GM18526 (cell line): Measurements from ENCODE around the gene KLK6.

Source experiments
- POLR2A ChIP-seq: IDR thresholded peaks from 3 replicates; pipeline ENCODE4 v1.6.1; 2011; ENCODE audit not compliant: insufficient read length; ENCODE audit errors: extremely low read depth

KLK6 gene

DNA sequence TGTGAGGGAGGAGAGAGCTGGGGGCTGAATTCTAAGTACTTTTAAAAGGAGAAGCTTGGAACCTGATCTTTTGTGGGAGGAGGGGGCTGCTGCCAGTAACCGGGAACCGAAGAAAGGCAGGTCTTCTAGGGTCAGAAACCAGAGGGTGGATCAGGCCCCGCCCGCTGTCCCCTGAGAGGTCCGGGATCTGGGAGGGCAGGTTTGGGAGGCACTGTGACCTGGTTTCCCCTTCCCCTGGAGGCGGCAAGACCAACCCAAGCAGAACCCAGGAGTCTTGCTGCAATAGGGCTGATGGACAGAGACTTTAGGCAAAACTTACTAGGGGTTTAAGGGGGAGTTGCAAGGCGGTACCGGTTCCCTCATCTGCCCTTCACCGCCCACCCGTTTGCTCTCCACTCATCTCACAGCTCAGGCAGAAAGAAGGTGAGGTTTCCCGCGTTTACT lies 32.7 kb upstream of the KLK6 start:
- no peak for TF ChIP-seq POLR2A

DNA sequence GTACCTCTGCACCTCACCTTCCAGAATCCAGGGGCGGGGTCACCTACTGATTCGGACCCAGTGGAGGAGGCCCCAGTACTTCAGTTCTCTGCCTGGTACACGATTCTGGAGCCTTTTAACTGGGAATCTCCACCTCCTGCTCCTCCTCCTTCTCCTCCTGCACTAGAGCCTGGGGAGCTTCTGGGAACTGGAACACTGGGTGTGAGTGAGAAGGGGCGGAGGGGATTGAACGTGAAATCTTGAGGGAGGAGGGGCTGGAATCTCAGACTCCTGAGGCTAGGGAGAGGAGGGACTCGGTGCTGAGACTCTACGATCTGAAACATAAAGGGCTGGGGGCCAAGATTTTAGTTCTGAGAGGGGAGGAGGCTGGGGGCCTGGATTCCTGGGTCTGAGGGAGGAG lies 32.1 kb upstream of the KLK6 start, which contains the start of gene KLK8:
KLK8 (minus strand) TSS at position 90 of the 400 bp plus-strand sequence. CDS start 437 bp downstream, outside the sequence.
- TF ChIP-seq POLR2A, result no peak

DNA sequence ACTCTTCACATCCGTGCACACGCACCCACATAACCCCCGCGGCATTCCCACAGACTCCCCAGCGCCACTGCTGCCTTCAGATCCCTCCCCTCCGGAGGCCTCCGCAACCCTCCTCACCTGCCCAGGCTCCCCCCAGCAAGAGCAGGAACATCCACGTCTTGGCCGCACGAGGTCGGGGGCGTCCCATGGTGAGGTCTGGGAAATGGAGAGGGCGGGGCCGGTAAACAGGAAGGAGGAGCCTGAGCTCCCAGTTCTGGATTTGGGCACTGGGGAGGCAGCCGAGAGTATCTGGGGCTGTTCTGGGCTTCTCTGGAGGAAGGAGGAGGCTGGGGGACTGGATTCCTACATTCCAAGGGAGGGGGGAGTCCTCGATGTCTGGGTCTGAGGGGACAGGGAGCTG lies 31.6 kb upstream of the KLK6 start:
- TF ChIP-seq POLR2A, result no peak

DNA sequence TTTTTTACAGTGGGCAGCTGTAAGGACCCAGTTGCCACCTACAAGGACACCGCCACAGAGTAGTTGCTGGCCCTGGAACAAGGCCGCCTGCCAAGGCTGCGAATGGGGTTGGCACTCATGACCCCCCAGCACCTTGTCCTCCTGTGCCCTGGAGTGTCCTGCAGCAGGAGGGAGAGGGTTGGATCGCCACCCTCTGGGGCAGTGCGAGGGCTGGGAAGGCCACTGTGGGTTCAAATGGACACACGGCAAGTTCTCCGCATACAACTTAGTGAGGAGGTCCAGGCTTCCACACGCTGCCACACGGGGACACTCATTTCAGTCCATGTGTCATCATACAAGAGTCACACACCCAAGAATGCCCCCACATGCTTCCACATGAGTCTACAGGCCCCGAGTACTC lies 31.0 kb upstream of the KLK6 start:
- no peak for TF ChIP-seq POLR2A

DNA sequence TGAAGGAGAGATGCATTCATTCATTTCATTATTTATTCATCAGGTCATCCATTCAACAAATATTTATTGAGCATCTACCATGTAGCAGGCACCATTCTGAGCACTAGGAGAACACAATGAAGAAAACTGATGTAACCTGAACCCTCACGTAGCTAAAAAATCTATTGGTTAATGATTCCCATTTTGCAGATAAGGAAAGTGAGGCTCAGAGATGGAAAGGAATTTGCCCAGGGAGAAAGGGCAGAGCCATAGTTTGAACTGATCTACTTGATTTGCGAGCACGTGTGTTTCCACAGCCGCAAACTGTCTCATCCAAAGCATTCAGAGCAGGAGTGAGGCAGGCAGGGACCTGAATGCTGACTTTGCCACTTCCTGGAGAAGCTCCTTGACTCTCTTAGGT lies 29.3 kb upstream of the KLK6 start:
- TF ChIP-seq POLR2A, result no peak

DNA sequence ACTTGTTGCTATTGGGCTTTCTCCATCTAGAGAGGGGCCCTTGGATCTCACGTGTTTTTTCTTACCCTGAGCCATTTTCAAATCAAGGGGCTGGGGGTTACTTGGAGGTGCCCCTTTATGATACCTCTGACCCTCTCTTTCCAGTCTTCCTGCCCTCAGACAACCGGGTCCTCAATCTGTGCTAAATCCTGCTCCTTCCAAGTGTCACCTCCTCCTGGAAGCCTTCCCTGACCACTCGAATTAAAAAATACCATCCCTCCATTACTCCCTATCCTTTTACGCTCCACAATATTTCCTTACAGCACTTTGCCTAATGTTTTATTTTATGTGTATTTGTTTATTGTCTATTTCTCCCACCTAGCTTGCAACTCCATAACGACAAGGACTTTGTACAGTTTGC lies 28.7 kb upstream of the KLK6 start:
- TF ChIP-seq POLR2A, result no peak

DNA sequence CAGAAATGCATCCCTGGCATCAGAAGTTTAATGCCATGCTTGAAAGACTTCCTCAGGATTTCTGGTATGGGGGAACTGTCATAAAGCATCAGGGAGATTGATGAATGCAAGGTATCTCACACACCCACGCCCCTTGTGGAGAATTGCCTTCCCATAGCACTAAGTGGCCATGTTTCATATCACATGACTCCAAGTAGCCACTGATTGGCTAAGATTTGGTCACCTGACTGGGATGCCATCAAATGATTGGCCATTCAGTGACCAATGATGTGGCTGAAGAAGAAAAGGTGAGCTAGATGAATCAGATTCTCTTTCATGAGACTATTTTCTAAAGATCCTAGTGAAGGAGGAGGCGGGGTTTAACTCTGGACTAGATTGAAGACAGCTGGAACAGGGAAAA lies 24.7 kb upstream of the KLK6 start:
- TF ChIP-seq POLR2A, result no peak

DNA sequence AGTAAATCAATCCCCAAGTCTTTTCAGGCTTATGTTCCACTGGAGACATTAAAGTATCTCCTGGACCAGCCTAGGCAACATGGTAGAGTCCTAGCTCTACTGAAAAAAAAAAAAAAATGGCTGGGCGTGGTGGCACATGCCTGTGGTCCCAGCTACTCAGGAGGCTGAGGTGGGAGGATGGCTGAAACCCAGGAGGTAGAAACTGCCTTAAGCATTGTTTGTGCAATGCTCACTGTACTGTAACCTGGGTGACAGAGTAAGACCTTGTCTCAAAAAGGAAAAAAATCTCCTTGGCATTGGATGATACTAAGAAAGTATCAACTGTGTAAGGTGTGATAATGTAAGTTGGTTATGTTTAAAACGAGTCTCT lies 23.3 kb upstream of the KLK6 start:
- no peak for TF ChIP-seq POLR2A

DNA sequence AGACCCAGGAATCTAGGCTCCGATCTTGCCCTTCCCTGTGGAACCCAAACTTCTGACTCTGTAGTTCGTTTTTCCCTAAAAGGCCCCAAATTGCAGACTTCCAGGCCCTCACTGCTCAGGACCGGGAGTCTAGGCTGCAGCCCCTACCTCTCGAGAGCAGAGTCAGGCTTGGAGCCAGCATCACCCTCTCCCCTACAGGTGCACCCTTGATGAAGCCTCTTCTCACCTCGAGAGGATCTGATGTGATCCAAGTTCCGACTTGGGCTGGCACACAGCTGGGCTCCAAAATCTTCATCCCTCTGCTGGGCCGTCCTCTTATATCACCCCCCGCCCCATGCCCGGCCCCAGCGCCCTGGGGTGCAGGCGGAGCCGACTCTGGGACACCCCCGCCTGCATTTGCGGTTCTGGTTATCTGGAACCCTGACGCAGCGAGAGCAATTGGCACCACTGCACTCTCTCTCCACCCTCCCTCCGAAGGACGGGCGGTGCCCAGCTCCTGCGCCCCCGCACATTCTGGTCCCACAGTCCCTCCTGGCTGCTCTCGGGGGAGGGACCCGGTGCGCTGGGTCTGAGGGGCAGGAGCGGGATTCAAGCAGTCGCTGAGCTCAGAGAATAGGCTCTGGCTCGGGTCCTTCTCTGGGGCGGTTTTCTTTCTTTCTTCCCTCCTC lies 14.4 kb upstream of the KLK6 start, which contains the start of gene KLK7:
KLK7 (minus strand) TSS at position 293 of the 668 bp plus-strand sequence. CDS start 1,518 bp downstream, outside the sequence.
- TF ChIP-seq POLR2A, result no peak

DNA sequence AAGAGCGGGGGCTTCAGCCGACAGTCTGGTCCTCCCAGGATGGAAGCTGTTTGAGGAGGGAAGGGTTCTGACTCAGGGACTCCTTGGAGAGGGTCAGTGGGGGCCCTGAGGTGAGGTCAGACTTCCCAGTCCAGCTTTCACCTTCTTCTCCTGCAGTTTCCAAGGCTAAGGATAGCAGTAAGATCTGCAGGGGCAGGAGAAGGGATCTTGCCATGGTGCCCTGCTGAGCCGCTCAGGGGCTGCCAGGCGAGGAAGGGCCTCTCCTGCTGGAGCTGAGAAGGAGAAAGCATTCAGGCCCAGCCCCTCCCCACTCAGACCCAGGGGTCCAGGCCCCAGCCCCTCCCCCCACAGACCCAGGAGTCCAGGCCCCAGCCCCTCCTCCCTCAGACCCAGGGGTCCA lies 12.8 kb upstream of the KLK6 start:
- no peak for TF ChIP-seq POLR2A

DNA sequence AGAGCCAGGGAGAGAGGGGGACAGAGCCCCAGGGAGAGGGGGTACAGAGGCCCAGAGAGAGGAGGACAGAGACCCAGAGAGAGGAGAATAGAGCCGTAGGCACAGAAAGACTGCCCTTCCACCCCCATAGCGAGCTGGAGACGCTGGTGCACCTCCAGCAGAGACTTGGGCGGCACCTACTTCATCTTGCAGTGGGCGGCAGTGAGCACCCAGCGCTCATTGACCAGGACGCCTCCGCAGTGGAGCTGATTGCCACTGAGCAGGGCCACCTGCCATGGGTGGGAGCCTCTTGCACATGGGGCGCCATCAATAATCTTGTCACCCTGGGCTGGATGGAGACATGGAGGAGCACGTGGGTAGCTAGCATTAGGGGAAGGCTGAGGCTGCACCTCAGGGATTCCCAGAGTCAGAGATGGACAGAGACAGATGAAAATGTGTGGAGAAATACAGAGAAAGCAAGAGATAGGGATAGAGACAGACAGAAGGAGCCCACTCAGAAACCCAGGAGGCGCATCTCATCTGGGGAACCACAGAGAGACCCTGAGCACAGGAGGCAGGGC lies 12.3 kb upstream of the KLK6 start:
- TF ChIP-seq POLR2A, result no peak

DNA sequence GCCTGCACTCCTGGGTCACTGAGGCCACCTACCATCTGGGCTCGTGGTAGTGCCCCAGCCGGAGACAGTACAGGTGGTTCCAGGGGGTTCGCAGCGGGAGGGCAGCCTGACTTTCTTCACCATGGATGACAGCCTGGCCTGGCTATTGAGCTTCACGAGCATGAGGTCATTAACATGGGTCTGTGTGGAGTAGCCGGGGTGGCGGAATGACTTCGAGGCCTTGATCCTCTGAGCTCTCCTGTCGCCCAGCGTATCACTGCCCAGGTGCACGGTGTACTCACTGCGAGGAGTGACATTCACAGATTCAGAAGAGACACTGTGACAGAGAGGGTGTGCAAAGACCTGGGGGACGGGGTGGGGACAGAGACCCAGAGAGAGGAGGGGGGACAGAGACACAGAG lies 10.8 kb upstream of the KLK6 start:
- TF ChIP-seq POLR2A, result no peak

DNA sequence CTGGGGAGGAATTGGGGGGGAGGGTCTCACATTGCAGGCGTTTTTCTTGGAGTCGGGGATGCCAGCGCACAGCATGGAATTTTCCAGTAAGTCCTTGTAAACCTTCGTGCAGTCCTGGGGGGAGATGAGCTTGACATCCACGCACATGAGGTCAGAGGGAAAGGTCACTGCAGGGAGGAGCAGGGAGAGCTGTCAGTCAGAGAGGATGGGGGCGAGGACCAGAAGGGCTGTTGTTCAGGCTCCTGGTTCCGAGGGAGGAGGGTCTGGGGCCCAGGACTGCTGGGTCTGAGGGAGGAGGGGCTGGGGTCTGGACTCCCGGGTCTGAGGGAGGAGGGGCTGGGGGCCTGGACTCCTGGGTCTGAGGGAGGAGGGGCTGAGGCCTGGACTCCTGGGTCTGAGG lies 10.4 kb upstream of the KLK6 start:
- no peak for TF ChIP-seq POLR2A

DNA sequence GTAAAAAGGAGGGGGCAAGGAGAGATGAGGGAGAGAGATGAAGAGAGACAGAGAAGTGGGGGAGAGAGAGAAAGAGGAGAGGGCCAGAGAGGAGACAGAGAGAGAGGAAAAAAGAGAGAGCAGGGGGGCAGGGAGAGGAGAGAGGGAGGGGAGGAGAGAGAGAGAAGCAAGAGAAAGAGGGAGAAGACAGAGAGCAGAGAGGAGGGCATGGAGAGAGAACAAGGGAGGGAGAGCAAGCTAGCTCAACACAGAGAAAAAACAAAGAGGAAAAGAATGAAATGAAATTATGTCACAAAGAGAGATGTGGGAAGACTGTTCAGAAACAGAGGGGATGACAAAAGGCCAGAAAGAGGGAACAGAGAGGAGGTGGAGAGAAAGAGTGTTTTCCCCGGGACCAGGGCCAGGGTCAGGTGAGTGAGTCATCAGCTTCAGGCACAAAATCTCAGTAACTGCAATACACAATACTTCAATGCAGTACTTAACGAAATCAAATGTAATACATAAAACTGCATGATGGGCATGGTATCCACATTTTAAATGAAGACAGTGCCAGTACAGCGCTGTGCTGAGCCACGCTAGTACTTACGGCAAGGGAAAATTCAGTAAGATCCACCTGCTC lies 9.5 kb upstream of the KLK6 start:
- TF ChIP-seq POLR2A, result no peak

DNA sequence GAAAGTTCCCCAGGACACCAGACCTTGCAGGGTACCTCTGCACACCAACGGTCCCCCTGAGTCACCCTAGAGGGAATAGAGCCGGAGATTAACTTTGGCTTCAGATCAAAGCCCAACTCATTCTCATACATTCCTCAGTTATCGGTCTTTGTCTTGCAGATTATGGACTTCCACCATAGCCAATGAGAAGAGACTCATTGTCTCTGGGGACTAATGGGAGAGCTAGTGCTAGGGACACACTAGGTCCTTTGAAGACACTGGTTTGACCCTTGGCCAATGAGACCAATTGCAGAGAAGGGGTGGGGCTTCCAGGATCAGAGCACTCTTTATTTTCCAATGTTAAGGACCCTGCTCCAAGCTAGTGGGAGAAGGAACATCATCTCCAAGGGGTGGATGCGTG lies 8.2 kb upstream of the KLK6 start:
- no peak for TF ChIP-seq POLR2A

DNA sequence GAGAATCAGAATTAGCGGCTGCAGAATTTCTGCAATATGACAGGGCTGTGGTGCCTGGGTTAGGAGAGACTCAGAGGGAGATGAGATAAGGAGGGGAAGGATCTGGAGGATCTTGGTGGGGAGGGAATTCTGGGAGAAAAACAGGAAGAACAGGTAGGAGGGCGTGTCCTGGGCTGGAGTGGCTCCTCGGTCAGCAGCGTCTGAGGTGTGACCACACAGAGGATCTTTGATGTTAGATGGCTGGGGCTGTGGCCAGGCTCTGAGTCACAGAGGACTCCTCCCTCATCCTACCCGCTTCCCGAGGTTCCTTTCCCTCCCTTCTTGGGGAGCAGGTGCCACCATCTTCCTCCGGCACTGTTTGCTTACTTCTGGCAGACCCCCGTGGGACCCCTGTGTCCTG lies 6.4 kb upstream of the KLK6 start:
- no peak for TF ChIP-seq POLR2A
